GM19043 (cell line): ENCODE results near the gene RGPD3.
"Not testable (repeated sequence)": the region's sequence is repeated elsewhere in the genome, so short reads cannot be mapped to it uniquely, and the experiment has no call there.

Experiments
- ATAC-seq: cut with Tn5 transposase; IDR thresholded peaks from one replicate; pipeline ENCODE4 v1.9.1; 2021; ENCODE audit warnings: low read depth; ENCODE audit not compliant: unreplicated experiment

Gene RGPD3

GRCh38 chr2:106486551-106487385, 18.6 kb upstream of the RGPD3 start, which contains the start of gene CD8B2:
CD8B2 (plus strand) TSS chr2:106487364; CDS start chr2:106487427, 63 bp downstream.
- ATAC-seq = not testable (repeated sequence)

- not testable (repeated sequence) for ATAC-seq
Observed at GRCh38 chr2:106479563-106479962, 11.3 kb upstream of the RGPD3 start.

GRCh38 chr2:106477647-106478046, 9.4 kb upstream of the RGPD3 start:
- ATAC-seq = not testable (repeated sequence)

GRCh38 chr2:106470658-106471057, 2.4 kb upstream of the RGPD3 start:
- not testable (repeated sequence) for ATAC-seq

- ATAC-seq = not testable (repeated sequence)
Observed at GRCh38 chr2:106467516-106467915, 697 bp downstream of the RGPD3 start.

GRCh38 chr2:106461882-106462281, 6.3 kb downstream of the RGPD3 start:
- ATAC-seq = not testable (repeated sequence)

- not testable (repeated sequence) for ATAC-seq
Observed at GRCh38 chr2:106390680-106391079, 77.5 kb downstream of the RGPD3 start.

- ATAC-seq = not testable (repeated sequence)
Observed at GRCh38 chr2:106388814-106389410, 79.3 kb downstream of the RGPD3 start.

GRCh38 chr2:106384548-106384947, 83.7 kb downstream of the RGPD3 start:
- not testable (repeated sequence) for ATAC-seq

- not testable (repeated sequence) for ATAC-seq
Observed at GRCh38 chr2:106381867-106382266, 86.3 kb downstream of the RGPD3 start.

GRCh38 chr2:106379567-106379966, 88.6 kb downstream of the RGPD3 start:
- not testable (repeated sequence) for ATAC-seq

GRCh38 chr2:106369182-106369581, 99.0 kb downstream of the RGPD3 start:
- ATAC-seq = not testable (repeated sequence)

GRCh38 chr2:106366204-106366885, 101.9 kb downstream of the RGPD3 start:
- ATAC-seq = no peak

GRCh38 chr2:106363791-106364190, 104.4 kb downstream of the RGPD3 start:
- ATAC-seq = no peak

GRCh38 chr2:106362789-106363188, 105.4 kb downstream of the RGPD3 start:
- no peak for ATAC-seq

- no peak for ATAC-seq
Observed at GRCh38 chr2:106359512-106359911, 108.7 kb downstream of the RGPD3 start.

GRCh38 chr2:106358521-106358920, 109.7 kb downstream of the RGPD3 start:
- ATAC-seq = no peak

- peak; percentile 85 for ATAC-seq
Observed at GRCh38 chr2:106358081-106358480, 110.1 kb downstream of the RGPD3 start.

GRCh38 chr2:106356291-106356690, 111.9 kb downstream of the RGPD3 start:
- peak; percentile 45 for ATAC-seq

- no peak for ATAC-seq
Observed at GRCh38 chr2:106353676-106354075, 114.5 kb downstream of the RGPD3 start.

GRCh38 chr2:106350980-106351379, 117.2 kb downstream of the RGPD3 start:
- no peak for ATAC-seq
